OCI-LY1 (cell line): ENCODE measurements around the gene LRRC8B.

Experiments used
- EZH2 ChIP-seq: fragments of 200-600 bp; sonication (generic), shearing (Covaris generic); IDR thresholded peaks from 2 replicates; pipeline ENCODE4 v1.8.0; 2017; ENCODE audit warnings: borderline replicate concordance, mixed run types, mild to moderate bottlenecking, antibody characterized with exemption, low read length, moderate library complexity, mixed read lengths
- TF ChIP-seq, protein P1 (sequence below): fragments of 200-600 bp; sonication (generic), shearing (Covaris generic); IDR thresholded peaks from 2 replicates; pipeline ENCODE4 v1.5.1; 2017; ENCODE audit warnings: mild to moderate bottlenecking, antibody characterized with exemption, low read length, moderate library complexity, mixed read lengths

DNA sequence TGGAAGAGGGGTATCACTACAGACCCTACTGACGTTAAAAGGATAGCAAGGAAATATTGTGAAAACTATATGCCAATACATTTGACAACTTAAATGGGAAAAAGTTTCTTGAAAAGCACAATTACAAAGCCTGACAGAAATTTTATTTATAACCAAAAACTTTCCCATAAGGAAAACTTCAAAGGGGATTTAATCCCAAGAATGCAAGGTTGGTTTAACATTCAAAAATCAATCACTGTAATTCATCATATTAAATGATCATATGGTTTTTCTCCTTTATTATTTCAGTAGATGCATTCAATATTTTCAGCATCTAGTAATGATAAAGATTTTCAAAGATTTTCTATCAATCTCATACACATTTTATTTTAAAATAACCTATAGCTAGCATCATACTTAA, 121.6 kb downstream of the LRRC8B start:
- TF ChIP-seq, protein P1, sequence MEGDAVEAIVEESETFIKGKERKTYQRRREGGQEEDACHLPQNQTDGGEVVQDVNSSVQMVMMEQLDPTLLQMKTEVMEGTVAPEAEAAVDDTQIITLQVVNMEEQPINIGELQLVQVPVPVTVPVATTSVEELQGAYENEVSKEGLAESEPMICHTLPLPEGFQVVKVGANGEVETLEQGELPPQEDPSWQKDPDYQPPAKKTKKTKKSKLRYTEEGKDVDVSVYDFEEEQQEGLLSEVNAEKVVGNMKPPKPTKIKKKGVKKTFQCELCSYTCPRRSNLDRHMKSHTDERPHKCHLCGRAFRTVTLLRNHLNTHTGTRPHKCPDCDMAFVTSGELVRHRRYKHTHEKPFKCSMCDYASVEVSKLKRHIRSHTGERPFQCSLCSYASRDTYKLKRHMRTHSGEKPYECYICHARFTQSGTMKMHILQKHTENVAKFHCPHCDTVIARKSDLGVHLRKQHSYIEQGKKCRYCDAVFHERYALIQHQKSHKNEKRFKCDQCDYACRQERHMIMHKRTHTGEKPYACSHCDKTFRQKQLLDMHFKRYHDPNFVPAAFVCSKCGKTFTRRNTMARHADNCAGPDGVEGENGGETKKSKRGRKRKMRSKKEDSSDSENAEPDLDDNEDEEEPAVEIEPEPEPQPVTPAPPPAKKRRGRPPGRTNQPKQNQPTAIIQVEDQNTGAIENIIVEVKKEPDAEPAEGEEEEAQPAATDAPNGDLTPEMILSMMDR, result no peak
- no peak for TF ChIP-seq EZH2
